H1 (cell line): ENCODE measurements around the gene EEPD1.

ENCODE experiments used
- CHD2 ChIP-seq: IDR thresholded peaks from 2 replicates; pipeline ENCODE4 v1.6.1; 2012; ENCODE audit warnings: low read length, improper control_type of control experiment
- EZH2 ChIP-seq: fragments of 200-600 bp; sonication (generic); IDR thresholded peaks from 2 replicates; pipeline ENCODE4 v1.7.1; 2012; ENCODE audit warnings: low read depth, mild to moderate bottlenecking, moderate library complexity, low read length, inconsistent platforms; ENCODE audit not compliant: severe bottlenecking
- KDM1A ChIP-seq: fragments of 200-600, 300-600 bp; sonication (generic); IDR thresholded peaks from 2 replicates; pipeline ENCODE4 v1.7.1; 2016; ENCODE audit warnings: mild to moderate bottlenecking, low read length, borderline replicate concordance
- RAD21 ChIP-seq, 2 experiments: IDR thresholded peaks in 1 of 2; conservative IDR thresholded peaks in 1 of 2; 2 replicates each; pipeline ENCODE4 v1.6.1; 2011; ENCODE audit warnings: low read depth in 2 of 2, low read length in 2 of 2, improper control_type of control experiment in 1 of 2, inconsistent platforms in 1 of 2, mild to moderate bottlenecking in 1 of 2, moderate library complexity in 1 of 2
- TEAD4 ChIP-seq: IDR thresholded peaks from 2 replicates; pipeline ENCODE4 v1.6.1; 2012; ENCODE audit warnings: low read depth, low read length, inconsistent platforms, mixed read lengths

- TF ChIP-seq TEAD4 = no peak
- no peak for TF ChIP-seq KDM1A
- no peak for TF ChIP-seq CHD2
- TF ChIP-seq EZH2 = no peak
- no peak for TF ChIP-seq RAD21 (IDR thresholded peaks at IDR 0.05 in 1 of 2, conservative IDR thresholded peaks at IDR 0.05 in 1 of 2; ENCODE audit: low read depth in 2 of 2, low read length in 2 of 2)
Observed at GRCh38 chr7:36301914-36302771, 149.1 kb downstream of the EEPD1 start.
